NB4 (cell line): ENCODE data around the gene KRTAP20-3.

Source experiments
- DNase-seq: peaks from one replicate; pipeline ENCODE4 v3.0.0; 2010; ENCODE audit warnings: low read depth
- H3K4me3 ChIP-seq: one replicate; pipeline ENCODE4 v1.5.1; 2011; ENCODE audit warnings: mild to moderate bottlenecking, low read depth, low read length, moderate library complexity
- MAX ChIP-seq: IDR thresholded peaks from 2 replicates; pipeline ENCODE4 v1.6.1; 2011; ENCODE audit warnings: low read depth, low read length
- MYC ChIP-seq: IDR thresholded peaks from 2 replicates; pipeline ENCODE4 v1.6.1; 2011; ENCODE audit warnings: low read depth, low read length
- POLR2A ChIP-seq: IDR thresholded peaks from 2 replicates; pipeline ENCODE4 v1.6.1; 2011; ENCODE audit warnings: mild to moderate bottlenecking; ENCODE audit not compliant: insufficient read length; ENCODE audit errors: extremely low read depth
- TF ChIP-seq, protein P1 (sequence below): IDR thresholded peaks from one replicate; pipeline ENCODE4 v1.5.1; 2012; ENCODE audit warnings: low read depth, low read length

KRTAP20-3 gene

GRCh38 chr21:30629200-30629599 lies 13.5 kb upstream of the KRTAP20-3 start:
- DNase-seq = no peak
- TF ChIP-seq POLR2A (no peak), MYC (no peak), MAX (no peak)
- TF ChIP-seq, protein P1, sequence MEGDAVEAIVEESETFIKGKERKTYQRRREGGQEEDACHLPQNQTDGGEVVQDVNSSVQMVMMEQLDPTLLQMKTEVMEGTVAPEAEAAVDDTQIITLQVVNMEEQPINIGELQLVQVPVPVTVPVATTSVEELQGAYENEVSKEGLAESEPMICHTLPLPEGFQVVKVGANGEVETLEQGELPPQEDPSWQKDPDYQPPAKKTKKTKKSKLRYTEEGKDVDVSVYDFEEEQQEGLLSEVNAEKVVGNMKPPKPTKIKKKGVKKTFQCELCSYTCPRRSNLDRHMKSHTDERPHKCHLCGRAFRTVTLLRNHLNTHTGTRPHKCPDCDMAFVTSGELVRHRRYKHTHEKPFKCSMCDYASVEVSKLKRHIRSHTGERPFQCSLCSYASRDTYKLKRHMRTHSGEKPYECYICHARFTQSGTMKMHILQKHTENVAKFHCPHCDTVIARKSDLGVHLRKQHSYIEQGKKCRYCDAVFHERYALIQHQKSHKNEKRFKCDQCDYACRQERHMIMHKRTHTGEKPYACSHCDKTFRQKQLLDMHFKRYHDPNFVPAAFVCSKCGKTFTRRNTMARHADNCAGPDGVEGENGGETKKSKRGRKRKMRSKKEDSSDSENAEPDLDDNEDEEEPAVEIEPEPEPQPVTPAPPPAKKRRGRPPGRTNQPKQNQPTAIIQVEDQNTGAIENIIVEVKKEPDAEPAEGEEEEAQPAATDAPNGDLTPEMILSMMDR = no peak
- H3K4me3 ChIP-seq = no peak overlapping the region

DNA sequence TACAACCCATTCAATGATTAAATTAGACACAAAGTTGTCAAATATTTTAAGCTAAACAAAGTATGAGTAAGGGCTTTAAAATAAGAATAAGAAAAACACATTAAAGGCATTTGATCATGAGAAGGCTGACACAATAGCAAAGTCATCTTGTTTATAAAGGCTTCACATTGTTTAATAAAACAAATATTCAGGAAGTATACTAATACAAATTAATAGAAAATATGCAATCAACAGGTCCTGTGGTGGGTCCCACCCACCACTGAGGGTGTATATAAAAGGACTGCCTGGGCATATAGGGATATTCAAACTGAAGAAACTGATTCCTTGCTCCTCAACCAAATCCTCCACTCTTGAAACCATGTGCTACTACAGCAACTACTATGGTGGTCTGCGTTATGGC lies 7.8 kb upstream of the KRTAP20-3 start, which contains the start of gene KRTAP20-2:
KRTAP20-2 (plus strand) TSS at position 301 of the 400 bp plus-strand sequence; CDS start at position 359, 58 bp downstream.
- DNase-seq = no peak
- TF ChIP-seq POLR2A (no peak), MYC (no peak), MAX (no peak)
- TF ChIP-seq, protein P1 = no peak
- no peak within 1 kb of the TSS for H3K4me3 ChIP-seq

DNA sequence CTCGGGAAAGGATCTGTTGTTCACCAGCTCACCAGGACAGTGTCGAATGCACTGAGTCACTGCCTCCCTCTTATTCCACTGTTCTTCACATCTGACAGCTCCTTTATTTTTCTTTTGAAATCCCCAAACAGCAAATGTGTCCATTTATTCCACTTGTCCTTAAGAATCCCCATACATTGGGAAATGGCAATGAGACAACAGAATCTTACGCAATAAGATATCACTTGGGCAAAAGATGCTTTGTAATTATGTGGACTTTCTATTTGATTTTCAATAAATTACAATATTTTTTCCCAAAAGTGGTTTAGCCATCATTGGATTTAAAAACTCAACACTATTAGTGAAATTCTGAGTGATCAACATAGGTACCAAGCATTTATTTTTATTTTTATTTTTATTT lies 4.0 kb upstream of the KRTAP20-3 start:
- no peak for DNase-seq
- no peak overlapping the region for H3K4me3 ChIP-seq
- TF ChIP-seq POLR2A (no peak), MAX (no peak), MYC (no peak)
- TF ChIP-seq, protein P1 = no peak

DNA sequence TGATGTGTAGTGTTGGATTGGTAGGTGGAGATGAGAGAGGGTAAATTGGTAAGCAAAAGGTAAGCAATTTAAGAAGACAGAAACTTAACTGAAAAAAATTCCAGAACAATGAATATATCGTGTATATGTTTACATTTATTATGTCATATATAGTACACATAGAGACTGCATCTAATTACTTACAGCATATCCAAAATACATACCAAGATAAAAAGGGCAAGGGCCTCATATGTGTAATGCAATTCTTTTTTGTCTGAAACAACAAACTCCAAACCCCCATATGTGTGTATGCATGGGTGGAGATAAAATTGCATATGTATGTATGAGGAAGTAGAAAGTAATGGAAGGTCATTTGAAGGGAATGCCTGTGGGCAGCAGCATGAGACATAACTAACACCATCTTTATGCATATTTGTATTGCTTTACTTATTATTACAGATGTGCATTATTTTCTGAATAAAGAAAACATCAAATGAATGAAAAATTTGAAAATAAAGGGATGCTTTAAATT lies 4.3 kb downstream of the KRTAP20-3 start:
- TF ChIP-seq, protein P1 = no peak
- TF ChIP-seq MAX (no peak), POLR2A (no peak), MYC (no peak)
- H3K4me3 ChIP-seq = no peak overlapping the region
- no peak for DNase-seq

- no peak for DNase-seq
- no peak overlapping the region for H3K4me3 ChIP-seq
- TF ChIP-seq, protein P1 = no peak
- no peak for TF ChIP-seq MYC
- no peak for TF ChIP-seq POLR2A
- TF ChIP-seq MAX = no peak
Measured at GRCh38 chr21:30652891-30653290, 10.2 kb downstream of the KRTAP20-3 start.

DNA sequence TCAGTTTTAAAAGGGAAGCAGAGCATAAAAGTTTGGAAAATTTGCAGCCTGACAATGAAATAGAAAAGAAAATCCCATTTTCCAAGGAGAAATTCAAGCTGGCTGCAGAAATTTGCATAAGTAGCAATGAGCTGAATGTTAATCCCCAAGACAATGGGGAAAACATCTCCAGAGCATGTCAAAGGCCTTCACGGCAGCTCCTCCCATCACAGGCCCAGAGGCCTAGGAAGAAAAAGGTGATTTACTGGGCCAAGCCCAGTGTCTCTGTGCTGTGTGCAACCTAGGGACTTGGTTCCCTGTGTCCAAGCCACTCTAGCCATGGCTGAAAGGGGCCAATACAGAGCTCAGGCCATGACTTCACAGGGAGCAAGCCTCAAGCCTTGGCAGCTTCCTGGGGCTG lies 26.1 kb downstream of the KRTAP20-3 start:
- no peak for DNase-seq

More for the DNA sequence above, 26.1 kb downstream of the KRTAP20-3 start:
- TF ChIP-seq, protein P1 = no peak
- TF ChIP-seq MYC (no peak), POLR2A (no peak), MAX (no peak)
- H3K4me3 ChIP-seq = no peak overlapping the region
